Vagina (tissue), 2 donors: ENCODE data around the gene GRHL3. TPM values are rescaled to one million over a fixed set of nuclear protein-coding genes. Genes with fewer than 3 reads are reported as not detected.

Experiments
- DNase-seq, 2 donors: peaks; one replicate each; pipeline ENCODE4 v3.0.0-alpha.2; 2017; ENCODE audit errors: extremely low spot score in 2 of 2
- H3K27ac ChIP-seq: fragments of 200-600 bp; sonication (generic); one replicate; pipeline ENCODE4 v1.5.1; 2019
- H3K27me3 ChIP-seq: fragments of 200-600 bp; sonication (generic); one replicate; pipeline ENCODE4 v1.5.1; 2019
- H3K36me3 ChIP-seq, 2 donors: fragments of 200-600 bp; sonication (generic); one replicate each; pipeline ENCODE4 v1.5.1; 2017 to 2019
- H3K4me1 ChIP-seq: fragments of 200-600 bp; sonication (generic); one replicate; pipeline ENCODE4 v1.5.1; 2019
- H3K4me3 ChIP-seq, 2 donors: fragments of 200-600 bp; sonication (generic); 1 replicate in 1 of 2; 2 replicates in 1 of 2; pipeline ENCODE4 v1.5.1; 2016 to 2019
- H3K9me3 ChIP-seq: fragments of 200-600 bp; sonication (generic); one replicate; pipeline ENCODE4 v1.5.1; 2019
- CTCF ChIP-seq, 3 experiments: fragments of 450-650 bp in 2 of 3; fragments of 200-600 bp in 1 of 3; sonication (generic) in 1 of 3; IDR thresholded peaks; one replicate each; pipeline ENCODE4 v1.5.1; 2017 to 2019; ENCODE audit warnings: antibody characterized with exemption in 3 of 3, mild to moderate bottlenecking in 2 of 3, moderate library complexity in 2 of 3
- POLR2A ChIP-seq, 2 donors: fragments of 450-650 bp; IDR thresholded peaks; one replicate each; pipeline ENCODE4 v1.6.1; 2017; ENCODE audit warnings: antibody characterized with exemption in 2 of 2, mild to moderate bottlenecking in 2 of 2, moderate library complexity in 2 of 2
- POLR2AphosphoS5 ChIP-seq, 2 donors: sonication (generic); formaldehyde crosslinking; IDR thresholded peaks; one replicate each; pipeline ENCODE4 v1.9.0; 2017; ENCODE audit warnings: antibody characterized with exemption in 2 of 2, mild to moderate bottlenecking in 2 of 2, low read depth in 1 of 2; ENCODE audit not compliant: insufficient read depth in 1 of 2
- intact Hi-C: fragments of 100-400 bp; cut with DNase I; formaldehyde crosslinking; loops from one replicate; pipeline ENCODE4 v1.15.1; 2023
- total RNA-seq: library from RNA; depleted of rRNA; stranded (reverse); fragments of >200 nt; gene quantifications from one replicate; pipeline ENCODE4 v1.2.3, GENCODE V29; 2016

The GRHL3 gene
- total RNA-seq, 1 donor from 2014 or later, result 58.7 TPM

GRCh38 chr1:24361811-24362210, 42.7 kb downstream of the GRHL3 start:
- Histone ChIP-seq H3K4me1 (peaks cover 41% of the 10 kb centered on the region), H3K9me3 (no peaks in the 10 kb centered on the region), H3K36me3 (no peaks in the 10 kb centered on the region), H3K27me3 (no peaks in the 10 kb centered on the region), H3K4me3 (no peak overlapping the region), H3K27ac (no peak overlapping the region)
- DNase-seq, result no peak
- no peak for TF ChIP-seq POLR2AphosphoS5 (IDR thresholded peaks at IDR 0.05; ENCODE audit: insufficient read depth in 1 of 2, low read depth in 1 of 2)
- TF ChIP-seq POLR2A (IDR thresholded peaks at IDR 0.05), result no peak
- no peak for TF ChIP-seq CTCF (IDR thresholded peaks at IDR 0.05)
- intact Hi-C loops, result no loop called here

- intact Hi-C loops, result no loop called here
- no peak overlapping the region for H3K27ac ChIP-seq
- no peak overlapping the region for H3K4me3 ChIP-seq
- no peak for TF ChIP-seq POLR2AphosphoS5 (IDR thresholded peaks at IDR 0.05; ENCODE audit: insufficient read depth in 1 of 2, low read depth in 1 of 2)
- TF ChIP-seq POLR2A (IDR thresholded peaks at IDR 0.05), result no peak
- TF ChIP-seq CTCF (IDR thresholded peaks at IDR 0.05), result no peak
- no peaks in the 10 kb centered on the region for H3K9me3 ChIP-seq
- no peaks in the 10 kb centered on the region for H3K27me3 ChIP-seq
- peaks cover 41% of the 10 kb centered on the region for H3K4me1 ChIP-seq
- no peaks in the 10 kb centered on the region for H3K36me3 ChIP-seq
- no peak for DNase-seq
Measured at GRCh38 chr1:24362396-24362795, 43.2 kb downstream of the GRHL3 start.

GRCh38 chr1:24362982-24363614, 43.9 kb downstream of the GRHL3 start:
- H3K9me3 ChIP-seq, result no peaks in the 10 kb centered on the region
- TF ChIP-seq POLR2A (IDR thresholded peaks at IDR 0.05), result no peak
- no peak for TF ChIP-seq CTCF (IDR thresholded peaks at IDR 0.05)
- TF ChIP-seq POLR2AphosphoS5 (IDR thresholded peaks at IDR 0.05; ENCODE audit: insufficient read depth in 1 of 2, low read depth in 1 of 2), result peak in 1 of 2 donors; percentile 83
- no peaks in the 10 kb centered on the region for H3K27me3 ChIP-seq
- peak overlapping the region; percentile 45 for H3K27ac ChIP-seq
- no peaks in the 10 kb centered on the region for H3K36me3 ChIP-seq
- peaks cover 41% of the 10 kb centered on the region for H3K4me1 ChIP-seq
- no peak overlapping the region for H3K4me3 ChIP-seq
- intact Hi-C loops, result no loop called here
- DNase-seq, result peak in 1 of 2 donors; percentile 93

GRCh38 chr1:24363994-24364393, 44.8 kb downstream of the GRHL3 start:
- Histone ChIP-seq H3K4me1 (peaks cover 41% of the 10 kb centered on the region), H3K27me3 (no peaks in the 10 kb centered on the region), H3K9me3 (no peaks in the 10 kb centered on the region), H3K27ac (peak overlapping the region; percentile 45), H3K4me3 (no peak overlapping the region), H3K36me3 (no peaks in the 10 kb centered on the region)
- intact Hi-C loops, result no loop called here
- TF ChIP-seq CTCF (IDR thresholded peaks at IDR 0.05) (no peak), POLR2A (IDR thresholded peaks at IDR 0.05) (no peak), POLR2AphosphoS5 (IDR thresholded peaks at IDR 0.05; ENCODE audit: insufficient read depth in 1 of 2, low read depth in 1 of 2) (no peak)
- no peak for DNase-seq

- no peak for DNase-seq
- no peaks in the 10 kb centered on the region for H3K36me3 ChIP-seq
- intact Hi-C loops, result no loop called here
- peak overlapping the region; percentile 45 for H3K27ac ChIP-seq
- H3K4me1 ChIP-seq, result peaks cover 41% of the 10 kb centered on the region
- no peaks in the 10 kb centered on the region for H3K9me3 ChIP-seq
- H3K4me3 ChIP-seq, result no peak overlapping the region
- H3K27me3 ChIP-seq, result no peaks in the 10 kb centered on the region
- no peak for TF ChIP-seq CTCF (IDR thresholded peaks at IDR 0.05)
- no peak for TF ChIP-seq POLR2A (IDR thresholded peaks at IDR 0.05)
- no peak for TF ChIP-seq POLR2AphosphoS5 (IDR thresholded peaks at IDR 0.05; ENCODE audit: insufficient read depth in 1 of 2, low read depth in 1 of 2)
Measured at GRCh38 chr1:24364605-24364974, 45.4 kb downstream of the GRHL3 start.
